ENCODE data around the gene NEO1.

NEO1 gene

DNA sequence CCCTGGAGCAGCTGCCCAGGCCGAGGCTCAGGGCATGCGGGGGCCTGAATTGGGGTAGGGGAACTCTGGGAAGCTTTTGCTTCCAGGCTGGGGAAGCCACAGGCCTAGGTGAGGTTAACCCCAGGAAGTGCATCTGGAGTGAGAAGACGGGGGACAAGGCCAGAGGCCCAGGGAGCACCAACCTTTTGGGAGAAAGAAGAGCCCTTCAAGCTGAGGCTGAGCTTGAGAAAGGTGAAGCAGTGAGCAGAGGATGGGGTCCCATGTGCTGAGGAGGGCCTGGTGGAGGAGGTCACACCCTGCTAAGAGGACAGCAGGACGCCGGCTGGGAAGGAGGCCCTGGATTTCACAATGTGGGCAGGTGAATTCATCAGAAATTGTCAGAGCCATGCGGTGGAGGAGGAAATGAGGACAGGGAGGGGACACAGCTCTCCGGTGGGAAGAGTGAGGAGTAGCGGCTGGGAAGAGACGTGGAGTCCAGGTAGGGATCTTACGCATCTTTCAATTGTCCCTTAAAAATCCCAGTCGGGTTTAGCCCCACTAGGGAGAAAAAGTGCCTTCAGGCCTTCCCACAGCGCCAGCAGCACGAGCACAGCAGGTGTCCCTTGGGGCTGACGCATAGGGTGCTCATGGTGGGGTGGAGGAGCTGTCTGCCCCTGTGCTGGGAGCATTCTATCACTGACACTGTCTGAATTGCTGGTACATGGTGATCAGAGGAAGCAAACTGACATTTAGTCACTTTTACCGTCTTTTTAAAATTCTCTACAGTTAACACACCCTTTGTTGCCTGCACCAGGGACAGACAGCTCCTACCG, 265.6 kb downstream of the NEO1 start:
- TF ChIP-seq SPI1 (IDR thresholded peaks at IDR 0.05; ENCODE audit: low read depth, low read length) (no peak), PAX5 (IDR thresholded peaks at IDR 0.05; ENCODE audit: insufficient read depth, low read length, severe bottlenecking) (no peak), TAF1 (IDR thresholded peaks at IDR 0.05; ENCODE audit: low read depth, low read length) (no peak), POU2F2 (IDR thresholded peaks at IDR 0.05; ENCODE audit: low read depth, low read length) (no peak)
- FAIRE-seq: no peak

DNA sequence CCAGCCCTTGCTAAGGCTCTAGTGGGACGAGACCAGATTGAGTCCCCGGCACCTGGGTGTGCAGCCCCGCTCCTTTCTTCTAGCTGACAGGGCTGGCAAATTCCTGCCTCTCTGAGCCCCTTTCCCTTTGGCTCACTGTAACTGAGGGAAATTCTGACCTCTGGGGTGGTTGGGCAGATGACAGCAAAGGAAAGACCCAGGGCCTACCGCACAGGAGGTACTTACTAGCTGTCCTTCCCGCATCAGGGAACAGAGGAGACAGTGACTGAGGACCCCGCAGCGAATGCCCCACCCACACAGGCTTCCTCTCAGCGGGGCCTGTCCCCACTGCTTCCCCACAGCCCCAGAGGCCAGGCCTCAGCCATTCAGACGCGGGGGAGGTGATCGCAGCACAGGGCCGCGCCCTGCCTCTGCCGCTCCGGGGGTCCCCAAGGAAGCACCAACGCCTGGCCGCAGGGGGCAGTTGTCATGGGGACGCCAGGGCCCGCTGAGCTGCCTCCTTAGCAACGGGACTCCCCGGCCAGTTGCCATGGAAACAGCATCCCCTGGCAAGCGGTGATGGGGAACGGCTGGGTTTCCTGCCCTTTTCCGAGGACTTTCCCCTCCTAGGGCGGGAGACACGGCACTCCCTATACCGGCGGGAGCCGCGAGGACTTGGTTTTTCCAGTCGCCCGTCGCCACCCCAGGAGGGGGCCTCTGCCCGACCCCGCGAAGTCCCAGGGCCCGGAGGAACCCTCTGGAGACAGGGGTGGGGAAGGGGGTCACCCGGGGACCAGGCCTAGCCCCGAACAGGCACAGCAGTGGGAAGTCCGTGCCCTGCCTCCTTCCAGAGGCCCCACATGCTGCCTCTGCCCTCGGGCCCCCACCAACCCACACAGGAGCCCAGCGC, 266.4 kb downstream of the NEO1 start:
- DNase-seq (ENCODE audit: insufficient read length, low spot score) (peak; percentile 53), FAIRE-seq (no peak)
- TF ChIP-seq POLR2A (IDR thresholded peaks at IDR 0.05; ENCODE audit: low read depth, low read length): no peak
- TF ChIP-seq POLR2AphosphoS5 (IDR thresholded peaks at IDR 0.05; ENCODE audit: low read depth, low read length): no peak
- TF ChIP-seq PAX5 (IDR thresholded peaks at IDR 0.05; ENCODE audit: insufficient read depth, low read length, severe bottlenecking): no peak
- no peak for TF ChIP-seq POU2F2 (IDR thresholded peaks at IDR 0.05; ENCODE audit: low read depth, low read length)
- TF ChIP-seq TAF1 (IDR thresholded peaks at IDR 0.05; ENCODE audit: low read depth, low read length): no peak
- TF ChIP-seq SPI1 (IDR thresholded peaks at IDR 0.05; ENCODE audit: low read depth, low read length): no peak

More for the DNA sequence above, 265.6 kb downstream of the NEO1 start:
- DNase-seq (ENCODE audit: insufficient read length, low spot score): no peak

DNA sequence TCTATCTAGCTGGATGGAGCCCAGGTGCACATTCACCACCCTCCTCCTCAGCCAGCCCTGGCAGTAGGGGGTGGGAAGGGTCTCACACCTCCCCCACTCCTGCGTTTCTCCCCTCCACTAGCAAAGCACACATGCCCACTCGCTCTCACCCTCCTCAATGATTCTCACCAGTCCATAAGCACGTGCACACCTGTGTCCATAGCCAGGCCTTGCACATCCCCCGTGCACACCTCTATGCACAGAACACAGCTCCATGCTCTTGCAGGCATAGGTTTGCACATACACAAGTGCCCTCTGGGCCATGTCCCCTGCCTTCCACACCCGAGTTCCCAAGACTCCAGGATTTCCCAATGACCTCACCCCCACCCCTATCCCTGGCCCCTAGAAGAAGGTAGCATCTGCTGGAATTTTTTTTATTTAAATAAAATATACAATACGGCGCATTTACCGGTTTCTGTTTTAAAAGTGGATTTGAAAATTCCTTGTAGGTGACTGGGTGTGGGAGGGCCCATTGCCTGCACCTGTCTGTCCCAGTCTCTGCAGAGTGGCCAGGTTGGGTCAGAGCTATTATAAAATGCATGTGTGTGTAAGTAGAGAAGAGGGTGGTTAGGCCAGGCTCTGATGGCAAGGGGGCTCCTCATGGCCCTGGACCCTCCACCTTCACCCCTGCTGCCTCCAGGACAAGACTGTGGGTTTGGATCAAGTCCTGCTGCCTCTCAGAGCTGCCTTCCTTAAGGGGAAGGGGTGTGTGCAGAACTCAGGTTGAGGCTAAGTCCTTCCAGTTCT, 267.4 kb downstream of the NEO1 start:
- no peak for TF ChIP-seq PAX5 (IDR thresholded peaks at IDR 0.05; ENCODE audit: insufficient read depth, low read length, severe bottlenecking)
- TF ChIP-seq POLR2A (IDR thresholded peaks at IDR 0.05; ENCODE audit: low read depth, low read length): no peak
- FAIRE-seq (no peak), DNase-seq (ENCODE audit: insufficient read length, low spot score) (no peak)

- DNase-seq (ENCODE audit: insufficient read length, low spot score) (no peak), FAIRE-seq (no peak)
- TF ChIP-seq PAX5 (IDR thresholded peaks at IDR 0.05; ENCODE audit: insufficient read depth, low read length, severe bottlenecking) (no peak), POU2F2 (IDR thresholded peaks at IDR 0.05; ENCODE audit: low read depth, low read length) (no peak)
These were observed 268.4 kb downstream of the NEO1 start for GRCh38 chr15:73320619-73321180.

DNA sequence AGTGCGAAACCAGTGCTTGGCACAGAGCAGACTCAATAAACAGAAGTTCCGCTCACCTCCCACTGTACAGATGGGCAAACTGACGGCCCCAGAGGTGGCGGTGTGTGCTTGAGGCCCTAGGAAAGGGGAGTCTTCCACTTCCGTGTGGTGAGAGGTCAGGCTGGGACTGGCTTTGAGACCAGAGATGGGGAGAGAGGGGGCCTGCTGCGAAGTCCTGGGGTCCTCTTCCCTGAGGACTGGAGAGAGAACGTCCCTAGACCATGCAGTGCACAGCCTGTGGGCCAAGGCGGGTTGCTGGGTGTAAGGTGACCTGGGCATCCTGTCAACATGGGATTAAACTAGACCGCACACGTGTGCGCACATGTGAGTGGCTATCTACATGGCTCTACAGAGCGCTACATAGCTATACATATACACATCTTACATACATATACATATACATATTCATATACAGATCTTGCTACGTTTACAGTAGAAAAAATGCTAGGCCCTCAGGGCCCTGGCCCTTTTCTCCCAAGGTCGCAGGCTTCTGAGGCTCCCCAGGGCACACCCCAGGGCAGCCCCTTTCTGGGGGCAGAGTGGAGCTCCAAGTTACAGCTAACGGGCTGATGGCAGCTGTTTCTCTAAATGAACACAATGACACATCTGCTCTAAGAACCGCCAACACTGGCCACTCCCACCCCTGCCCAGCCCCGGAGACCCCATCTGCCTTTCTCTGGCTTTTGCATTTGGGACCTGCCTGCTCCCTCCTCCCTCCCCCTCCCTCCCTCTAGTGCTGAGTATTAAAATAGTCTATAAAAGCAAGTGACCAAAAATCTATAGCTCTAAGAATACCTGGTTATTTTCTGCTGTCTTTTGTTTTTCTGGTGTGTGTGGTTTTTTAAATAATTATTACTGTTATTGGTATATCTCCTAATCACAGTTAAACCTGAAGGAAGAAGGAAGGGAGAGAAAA, 269.5 kb downstream of the NEO1 start:
- FAIRE-seq: no peak
- TF ChIP-seq SPI1 (IDR thresholded peaks at IDR 0.05; ENCODE audit: low read depth, low read length): no peak
- no peak for TF ChIP-seq POLR2A (IDR thresholded peaks at IDR 0.05; ENCODE audit: low read depth, low read length)
- no peak for TF ChIP-seq PAX5 (IDR thresholded peaks at IDR 0.05; ENCODE audit: insufficient read depth, low read length, severe bottlenecking)
- TF ChIP-seq TAF1 (IDR thresholded peaks at IDR 0.05; ENCODE audit: low read depth, low read length): no peak
- no peak for TF ChIP-seq POU2F2 (IDR thresholded peaks at IDR 0.05; ENCODE audit: low read depth, low read length)
- no peak for TF ChIP-seq POLR2AphosphoS5 (IDR thresholded peaks at IDR 0.05; ENCODE audit: low read depth, low read length)

GRCh38 chr15:73322665-73323373, 270.6 kb downstream of the NEO1 start:
- DNase-seq (ENCODE audit: insufficient read length, low spot score): no peak
- FAIRE-seq: no peak
- TF ChIP-seq PAX5 (IDR thresholded peaks at IDR 0.05; ENCODE audit: insufficient read depth, low read length, severe bottlenecking) (no peak), POU2F2 (IDR thresholded peaks at IDR 0.05; ENCODE audit: low read depth, low read length) (no peak), POLR2AphosphoS5 (IDR thresholded peaks at IDR 0.05; ENCODE audit: low read depth, low read length) (no peak), TAF1 (IDR thresholded peaks at IDR 0.05; ENCODE audit: low read depth, low read length) (no peak), SPI1 (IDR thresholded peaks at IDR 0.05; ENCODE audit: low read depth, low read length) (no peak), POLR2A (IDR thresholded peaks at IDR 0.05; ENCODE audit: low read depth, low read length) (no peak)

More for the DNA sequence above, 269.5 kb downstream of the NEO1 start:
- DNase-seq (ENCODE audit: insufficient read length, low spot score): no peak

GRCh38 chr15:73323374-73323955, 271.2 kb downstream of the NEO1 start:
- no peak for TF ChIP-seq POU2F2 (IDR thresholded peaks at IDR 0.05; ENCODE audit: low read depth, low read length)
- TF ChIP-seq POLR2AphosphoS5 (IDR thresholded peaks at IDR 0.05; ENCODE audit: low read depth, low read length): no peak
- TF ChIP-seq TAF1 (IDR thresholded peaks at IDR 0.05; ENCODE audit: low read depth, low read length): no peak
- no peak for TF ChIP-seq SPI1 (IDR thresholded peaks at IDR 0.05; ENCODE audit: low read depth, low read length)
- no peak for TF ChIP-seq POLR2A (IDR thresholded peaks at IDR 0.05; ENCODE audit: low read depth, low read length)
- no peak for TF ChIP-seq PAX5 (IDR thresholded peaks at IDR 0.05; ENCODE audit: insufficient read depth, low read length, severe bottlenecking)
- no peak for FAIRE-seq

More at GRCh38 chr15:73323374-73323955, 271.2 kb downstream of the NEO1 start:
- DNase-seq (ENCODE audit: insufficient read length, low spot score): no peak
